Ishikawa (cell line): ENCODE measurements around the gene RALA.

ENCODE experiments used
- TEAD4 ChIP-seq: IDR thresholded peaks from 2 replicates; pipeline ENCODE4 v1.6.1; 2012
- ZBTB7A ChIP-seq: IDR thresholded peaks from 2 replicates; pipeline ENCODE4 v1.6.1; 2012; ENCODE audit warnings: low read depth
- TF ChIP-seq, protein P1 (sequence below): IDR thresholded peaks from 2 replicates; pipeline ENCODE4 v1.6.1; 2012; ENCODE audit warnings: low read depth, mild to moderate bottlenecking
- TF ChIP-seq, protein P2 (sequence below): IDR thresholded peaks from 2 replicates; pipeline ENCODE4 v1.6.1; 2012

DNA sequence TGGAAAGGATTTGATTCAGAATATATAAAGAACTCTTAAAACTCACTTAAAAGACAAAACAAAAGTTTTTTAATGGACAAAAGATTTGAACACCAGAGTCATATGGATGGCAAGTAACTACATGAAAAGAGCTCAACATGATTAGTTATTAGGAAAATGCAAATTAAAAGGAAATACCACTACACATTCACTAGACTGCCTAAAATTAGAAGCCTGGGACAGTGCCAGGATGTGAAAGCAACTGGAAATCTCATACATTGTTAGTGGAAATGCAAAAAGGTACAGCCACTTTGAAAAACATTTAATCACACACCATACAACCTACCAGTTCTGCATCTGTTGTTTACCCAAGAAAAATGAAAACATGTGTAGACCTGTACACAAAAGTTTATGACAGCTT is 48.8 kb downstream of the RALA start:
- TF ChIP-seq TEAD4 (no peak), ZBTB7A (no peak)
- TF ChIP-seq, protein P1, sequence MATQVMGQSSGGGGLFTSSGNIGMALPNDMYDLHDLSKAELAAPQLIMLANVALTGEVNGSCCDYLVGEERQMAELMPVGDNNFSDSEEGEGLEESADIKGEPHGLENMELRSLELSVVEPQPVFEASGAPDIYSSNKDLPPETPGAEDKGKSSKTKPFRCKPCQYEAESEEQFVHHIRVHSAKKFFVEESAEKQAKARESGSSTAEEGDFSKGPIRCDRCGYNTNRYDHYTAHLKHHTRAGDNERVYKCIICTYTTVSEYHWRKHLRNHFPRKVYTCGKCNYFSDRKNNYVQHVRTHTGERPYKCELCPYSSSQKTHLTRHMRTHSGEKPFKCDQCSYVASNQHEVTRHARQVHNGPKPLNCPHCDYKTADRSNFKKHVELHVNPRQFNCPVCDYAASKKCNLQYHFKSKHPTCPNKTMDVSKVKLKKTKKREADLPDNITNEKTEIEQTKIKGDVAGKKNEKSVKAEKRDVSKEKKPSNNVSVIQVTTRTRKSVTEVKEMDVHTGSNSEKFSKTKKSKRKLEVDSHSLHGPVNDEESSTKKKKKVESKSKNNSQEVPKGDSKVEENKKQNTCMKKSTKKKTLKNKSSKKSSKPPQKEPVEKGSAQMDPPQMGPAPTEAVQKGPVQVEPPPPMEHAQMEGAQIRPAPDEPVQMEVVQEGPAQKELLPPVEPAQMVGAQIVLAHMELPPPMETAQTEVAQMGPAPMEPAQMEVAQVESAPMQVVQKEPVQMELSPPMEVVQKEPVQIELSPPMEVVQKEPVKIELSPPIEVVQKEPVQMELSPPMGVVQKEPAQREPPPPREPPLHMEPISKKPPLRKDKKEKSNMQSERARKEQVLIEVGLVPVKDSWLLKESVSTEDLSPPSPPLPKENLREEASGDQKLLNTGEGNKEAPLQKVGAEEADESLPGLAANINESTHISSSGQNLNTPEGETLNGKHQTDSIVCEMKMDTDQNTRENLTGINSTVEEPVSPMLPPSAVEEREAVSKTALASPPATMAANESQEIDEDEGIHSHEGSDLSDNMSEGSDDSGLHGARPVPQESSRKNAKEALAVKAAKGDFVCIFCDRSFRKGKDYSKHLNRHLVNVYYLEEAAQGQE, result no peak
- TF ChIP-seq, protein P2, sequence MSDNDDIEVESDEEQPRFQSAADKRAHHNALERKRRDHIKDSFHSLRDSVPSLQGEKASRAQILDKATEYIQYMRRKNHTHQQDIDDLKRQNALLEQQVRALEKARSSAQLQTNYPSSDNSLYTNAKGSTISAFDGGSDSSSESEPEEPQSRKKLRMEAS, result no peak
